ENCODE data around the gene PFN3. TPM values are rescaled to one million over a fixed set of nuclear protein-coding genes. Genes with fewer than 3 reads are reported as not detected.

PFN3 gene
- total and polyA plus RNA-seq, 2 of the 13 experiments (the other 11 are each of a cell fraction or from before 2014, with no cell fraction given) = not detected

GRCh38 chr5:177378884-177379883, 21.3 kb downstream of the PFN3 start (continued):
- TF ChIP-seq, protein P1, sequence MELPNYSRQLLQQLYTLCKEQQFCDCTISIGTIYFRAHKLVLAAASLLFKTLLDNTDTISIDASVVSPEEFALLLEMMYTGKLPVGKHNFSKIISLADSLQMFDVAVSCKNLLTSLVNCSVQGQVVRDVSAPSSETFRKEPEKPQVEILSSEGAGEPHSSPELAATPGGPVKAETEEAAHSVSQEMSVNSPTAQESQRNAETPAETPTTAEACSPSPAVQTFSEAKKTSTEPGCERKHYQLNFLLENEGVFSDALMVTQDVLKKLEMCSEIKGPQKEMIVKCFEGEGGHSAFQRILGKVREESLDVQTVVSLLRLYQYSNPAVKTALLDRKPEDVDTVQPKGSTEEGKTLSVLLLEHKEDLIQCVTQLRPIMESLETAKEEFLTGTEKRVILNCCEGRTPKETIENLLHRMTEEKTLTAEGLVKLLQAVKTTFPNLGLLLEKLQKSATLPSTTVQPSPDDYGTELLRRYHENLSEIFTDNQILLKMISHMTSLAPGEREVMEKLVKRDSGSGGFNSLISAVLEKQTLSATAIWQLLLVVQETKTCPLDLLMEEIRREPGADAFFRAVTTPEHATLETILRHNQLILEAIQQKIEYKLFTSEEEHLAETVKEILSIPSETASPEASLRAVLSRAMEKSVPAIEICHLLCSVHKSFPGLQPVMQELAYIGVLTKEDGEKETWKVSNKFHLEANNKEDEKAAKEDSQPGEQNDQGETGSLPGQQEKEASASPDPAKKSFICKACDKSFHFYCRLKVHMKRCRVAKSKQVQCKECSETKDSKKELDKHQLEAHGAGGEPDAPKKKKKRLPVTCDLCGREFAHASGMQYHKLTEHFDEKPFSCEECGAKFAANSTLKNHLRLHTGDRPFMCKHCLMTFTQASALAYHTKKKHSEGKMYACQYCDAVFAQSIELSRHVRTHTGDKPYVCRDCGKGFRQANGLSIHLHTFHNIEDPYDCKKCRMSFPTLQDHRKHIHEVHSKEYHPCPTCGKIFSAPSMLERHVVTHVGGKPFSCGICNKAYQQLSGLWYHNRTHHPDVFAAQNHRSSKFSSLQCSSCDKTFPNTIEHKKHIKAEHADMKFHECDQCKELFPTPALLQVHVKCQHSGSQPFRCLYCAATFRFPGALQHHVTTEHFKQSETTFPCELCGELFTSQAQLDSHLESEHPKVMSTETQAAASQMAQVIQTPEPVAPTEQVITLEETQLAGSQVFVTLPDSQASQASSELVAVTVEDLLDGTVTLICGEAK (IDR thresholded peaks at IDR 0.05) = 0 out of 2 replicates have a peak, but pooled peaks have one; percentile 3
- TF ChIP-seq, protein P1 (CRISPR knock-in tag; IDR thresholded peaks at IDR 0.05) = peak; percentile 53; the same call in 1 of the 2 replicates
- TF ChIP-seq PAXIP1 (CRISPR knock-in tag; conservative IDR thresholded peaks at IDR 0.05) (peak; percentile 96), ZNF773 (CRISPR knock-in tag; IDR thresholded peaks at IDR 0.05; ENCODE audit: borderline replicate concordance) (0 out of 2 replicates have a peak, but pooled peaks have one; percentile 30), TCF12 (IDR thresholded peaks at IDR 0.05) (no peak), TCF12 (CRISPR knock-in tag; IDR thresholded peaks at IDR 0.05) (peak; percentile 74; the same call in 1 of the 2 replicates), DRAP1 (CRISPR knock-in tag; IDR thresholded peaks at IDR 0.05) (peak; percentile 99), ZFP36L1 (CRISPR knock-in tag; IDR thresholded peaks at IDR 0.05) (no peak), GFI1 (CRISPR knock-in tag; IDR thresholded peaks at IDR 0.05; ENCODE audit: borderline replicate concordance) (0 out of 2 replicates have a peak, but pooled peaks have one; percentile 36), KMT2B (CRISPR knock-in tag; IDR thresholded peaks at IDR 0.05) (no peak; the same call in 1 of the 2 replicates), ZNF224 (CRISPR knock-in tag; IDR thresholded peaks at IDR 0.05) (peak; percentile 87; the same call in 1 of the 2 replicates), ELF3 (CRISPR knock-in tag; IDR thresholded peaks at IDR 0.05) (peak; percentile 6; the same call in 1 of the 2 replicates), ZSCAN21 (CRISPR knock-in tag; IDR thresholded peaks at IDR 0.05; ENCODE audit: borderline replicate concordance) (no peak), MXD3 (CRISPR knock-in tag; IDR thresholded peaks at IDR 0.05) (peak; percentile 67; the same call in 1 of the 2 replicates)

Measured in HepG2 (cell line).